T-helper 9 cell (primary cell): ENCODE measurements around the gene ENTPD6.
"Not testable (repeated sequence)": the region's sequence is repeated elsewhere in the genome, so short reads cannot be mapped to it uniquely, and the experiment has no call there.

Experiments
- DNase-seq: peaks from one replicate; pipeline ENCODE4 v3.0.0-alpha.2; 2020

ENTPD6 gene

GRCh38 chr20:25225642-25226432 is 30.3 kb downstream of the ENTPD6 start:
- DNase-seq, result no peak

GRCh38 chr20:25226433-25227316 is 31.2 kb downstream of the ENTPD6 start:
- DNase-seq, result no peak

- no peak for DNase-seq
These were observed 31.9 kb downstream of the ENTPD6 start for GRCh38 chr20:25227317-25227831.

GRCh38 chr20:25229486-25230165 is 34.1 kb downstream of the ENTPD6 start:
- no peak for DNase-seq

DNA sequence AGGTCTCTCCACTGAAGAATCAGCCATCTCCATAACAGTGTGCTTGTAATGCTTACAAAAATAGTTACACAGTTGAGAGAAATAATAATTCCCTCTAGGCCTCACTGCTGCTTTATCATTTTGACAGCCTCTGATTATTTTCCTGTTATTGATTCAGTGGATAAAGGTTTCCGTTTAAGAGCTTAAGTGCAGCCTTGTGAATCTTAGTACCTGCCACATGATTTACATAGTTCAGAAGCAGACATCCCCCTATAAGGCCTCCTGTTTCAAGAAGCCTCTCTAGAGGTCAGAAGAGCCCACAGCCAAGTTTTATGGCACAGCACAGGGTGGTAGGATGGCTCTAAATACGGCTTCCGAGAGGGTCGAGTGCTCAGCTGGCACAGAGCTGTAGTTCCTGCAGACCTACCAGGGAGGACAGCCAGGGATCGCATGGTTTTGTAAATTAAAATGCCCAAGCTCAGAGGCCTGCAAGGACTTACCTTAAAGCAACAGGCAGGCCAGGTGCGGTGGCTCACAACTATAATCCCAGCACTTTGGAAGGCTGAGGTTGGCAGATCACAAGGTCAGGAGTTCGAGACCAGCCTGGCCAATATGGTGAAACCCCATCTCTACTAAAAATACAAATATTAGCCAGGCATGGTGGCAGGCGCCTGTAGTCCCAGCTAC is 34.8 kb downstream of the ENTPD6 start:
- no peak for DNase-seq

- no peak for DNase-seq
These were observed 37.7 kb downstream of the ENTPD6 start for GRCh38 chr20:25233016-25233772.

- not testable (repeated sequence) for DNase-seq
These were observed 38.7 kb downstream of the ENTPD6 start for GRCh38 chr20:25234009-25234849.

DNA sequence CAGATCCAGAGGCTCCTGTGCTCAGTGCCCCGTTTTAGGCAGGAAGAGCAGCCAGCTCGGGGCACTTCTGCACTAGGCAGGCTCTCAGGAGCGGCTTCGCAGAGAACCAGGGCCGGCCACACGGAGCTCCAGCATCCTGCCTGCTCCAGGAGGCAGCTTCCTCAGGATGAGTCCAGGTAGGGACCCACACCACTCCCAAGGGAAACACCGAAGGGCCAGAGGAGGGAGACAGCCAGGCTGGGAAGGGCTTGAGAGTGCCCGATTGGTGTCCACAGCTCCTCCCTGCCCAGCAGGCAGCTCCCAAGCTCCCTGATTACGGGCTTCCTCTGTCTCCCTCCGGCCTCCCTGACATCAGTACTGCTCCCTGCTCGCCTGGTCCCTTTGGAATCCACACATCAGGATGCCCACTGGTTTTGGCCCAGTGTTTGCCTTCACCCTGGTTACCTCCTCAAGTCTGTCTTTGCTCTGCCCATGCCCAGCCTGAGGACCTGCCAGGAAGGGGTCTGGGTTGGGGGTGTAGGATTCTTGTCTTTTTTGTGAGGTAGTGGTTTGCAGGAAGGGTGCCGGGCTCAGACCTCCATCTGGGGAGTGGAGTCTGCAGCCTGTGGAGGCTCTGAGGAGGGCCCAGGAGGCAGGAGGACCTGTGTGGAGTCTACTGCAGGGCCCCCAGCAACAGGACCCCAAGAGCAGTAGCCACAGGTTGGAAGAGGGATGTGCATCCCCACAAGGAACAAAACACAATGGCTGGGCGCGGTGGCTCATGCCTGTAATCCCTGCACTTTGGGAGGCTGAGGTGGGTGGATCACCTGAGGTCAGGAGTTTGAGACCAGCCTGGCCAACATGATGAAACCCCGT is 41.2 kb downstream of the ENTPD6 start:
- DNase-seq, result no peak

DNA sequence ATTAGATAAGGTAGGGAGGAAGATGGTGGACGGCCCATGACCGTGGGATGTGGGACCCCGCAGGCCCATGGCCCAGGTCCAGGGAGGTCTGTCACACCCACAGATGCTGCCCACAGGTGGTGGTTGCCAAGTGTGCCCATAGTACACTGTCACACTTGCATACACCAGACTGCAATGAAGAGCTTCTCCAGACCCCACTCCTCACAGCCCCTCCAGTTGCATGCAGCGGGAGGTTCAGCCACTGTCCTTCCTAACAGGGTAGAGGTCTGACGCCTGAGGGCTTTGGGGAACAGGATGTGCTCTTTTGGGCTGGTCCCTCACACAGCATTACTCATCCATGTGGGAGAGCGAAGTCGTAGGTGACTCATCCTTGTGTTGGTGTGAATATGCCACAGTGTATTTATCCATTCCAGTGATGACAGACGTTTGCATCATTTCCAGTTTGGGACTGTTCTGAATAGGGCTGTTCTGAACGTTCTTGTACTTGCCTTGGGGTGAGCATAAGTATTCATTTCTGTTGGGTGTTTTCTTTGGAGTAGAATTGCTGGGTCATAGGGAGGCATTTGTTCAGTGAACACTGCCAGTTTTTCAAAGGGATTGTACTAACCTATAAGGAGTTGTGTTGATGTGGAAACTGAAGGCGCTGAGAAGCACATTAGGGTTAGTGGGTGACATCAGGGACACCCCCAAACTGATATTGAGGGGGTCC is 42.3 kb downstream of the ENTPD6 start:
- no peak for DNase-seq

- DNase-seq, result no peak
These were observed 43.0 kb downstream of the ENTPD6 start for GRCh38 chr20:25238319-25239037.

GRCh38 chr20:25239387-25240370 is 44.2 kb downstream of the ENTPD6 start:
- no peak for DNase-seq

GRCh38 chr20:25240851-25241658 is 45.5 kb downstream of the ENTPD6 start:
- DNase-seq, result not testable (repeated sequence)

DNA sequence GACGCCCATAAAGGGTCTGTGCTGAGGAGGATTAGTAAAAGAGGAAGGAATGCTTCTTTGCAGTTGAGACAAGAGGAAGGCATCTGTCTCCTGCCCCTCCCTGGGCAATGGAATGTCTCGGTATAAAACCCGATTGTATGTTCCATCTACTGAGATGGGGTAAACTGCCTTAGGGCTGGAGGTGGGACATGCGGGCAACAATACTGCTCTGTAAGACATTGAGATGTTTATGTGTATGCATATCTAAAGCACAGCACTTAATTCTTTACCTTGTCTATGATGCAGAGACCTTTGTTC is 46.1 kb downstream of the ENTPD6 start:
- DNase-seq, result not testable (repeated sequence)

- DNase-seq, result no peak
These were observed 46.7 kb downstream of the ENTPD6 start for GRCh38 chr20:25242231-25242630.

- no peak for DNase-seq
These were observed 48.0 kb downstream of the ENTPD6 start for GRCh38 chr20:25243416-25243979.

GRCh38 chr20:25244976-25245375 is 49.5 kb downstream of the ENTPD6 start:
- DNase-seq, result no peak
